Upper lobe of left lung (tissue), 4 donors: ENCODE data around the gene PANK1.

ENCODE experiments used
- CTCF ChIP-seq, 6 experiments: fragments of 450-650 bp in 4 of 6; fragments of 200-600 bp in 2 of 6; sonication (generic) in 2 of 6; IDR thresholded peaks; one replicate each; pipeline ENCODE4 v1.5.1; 2016 to 2019; ENCODE audit warnings: antibody characterized with exemption in 6 of 6
- POLR2A ChIP-seq, 4 donors: fragments of 450-650 bp; IDR thresholded peaks; one replicate each; pipeline ENCODE4 v1.5.1; 2016 to 2017; ENCODE audit warnings: antibody characterized with exemption in 4 of 4, mild to moderate bottlenecking in 2 of 4

DNA sequence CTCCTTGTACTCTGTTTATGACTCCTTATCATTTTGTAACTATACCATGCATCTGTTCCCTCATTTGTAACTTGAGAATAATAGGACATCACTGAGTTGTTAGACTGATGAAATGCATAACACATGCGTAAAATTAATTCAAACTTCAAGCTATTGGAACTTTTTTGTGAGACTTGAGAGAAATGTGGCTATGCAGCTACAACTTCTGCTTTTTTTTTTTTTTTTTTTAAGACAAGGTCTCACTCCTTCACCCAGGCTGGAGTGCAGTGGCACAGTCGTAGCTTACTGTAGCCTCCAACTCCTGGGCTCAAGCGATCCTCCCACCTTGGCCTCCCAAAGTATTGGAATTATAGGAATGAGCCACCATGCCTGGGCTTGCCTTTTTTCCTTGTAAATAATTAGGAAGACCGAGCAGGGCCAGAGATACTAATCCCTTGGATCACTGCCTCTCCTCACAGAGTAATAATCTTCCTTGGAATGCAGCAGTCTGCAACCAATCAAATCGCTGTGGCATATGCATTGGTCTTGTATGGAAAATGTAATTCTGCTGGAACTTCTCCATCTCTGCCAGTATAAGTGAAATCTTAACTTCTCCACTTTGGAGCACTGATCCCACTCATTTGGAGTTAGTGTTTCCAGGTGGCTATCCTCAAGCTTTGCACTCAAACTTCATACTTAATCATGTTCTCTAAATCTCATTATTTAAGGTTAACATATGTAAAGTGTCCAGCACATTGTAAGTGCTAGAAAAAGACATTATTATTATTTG is 2.0 kb upstream of the PANK1 start:
- TF ChIP-seq CTCF (IDR thresholded peaks at IDR 0.05) = no peak
- TF ChIP-seq POLR2A (IDR thresholded peaks at IDR 0.05) = no peak
